ENCODE results near the gene GIPC2. TPM values are rescaled to one million over a fixed set of nuclear protein-coding genes. Genes with fewer than 3 reads are reported as not detected.
A peak's percentile ranks its signal among the peaks of the same experiment; 100 is the strongest.

Gene GIPC2
- total and polyA plus RNA-seq, 2 donors (not counting 3 experiments of a cell fraction or from before 2014, with no cell fraction given), result 2.8 to 9.6 TPM

- Histone ChIP-seq H3K4me3 (replicated peaks in 1 of 3; ENCODE audit: insufficient read depth in 1 of 3, low read depth in 1 of 3, low read length in 3 of 3) (no peak overlapping the region), H3K27ac (ENCODE audit: insufficient read depth, low read depth, low read length) (peak overlapping the region; percentile 98), H3K36me3 (ENCODE audit: control insufficient read depth in 2 of 2, extremely low read depth in 1 of 2, insufficient read depth in 2 of 2, low read length in 2 of 2) (no peaks in the 10 kb centered on the region), H3K27me3 (ENCODE audit: control insufficient read depth in 2 of 2, insufficient read depth in 2 of 2, low read length in 2 of 2) (no peaks in the 10 kb centered on the region), H3K9me3 (replicated peaks; ENCODE audit: control insufficient read depth, insufficient read depth, low read length) (no peaks in the 10 kb centered on the region), H3K4me1 (ENCODE audit: control insufficient read depth, extremely low read depth, insufficient read depth, low read length) (peaks cover 56% of the 10 kb centered on the region), H3K79me2 (ENCODE audit: control insufficient read depth, insufficient read depth, low read length) (no peaks in the 10 kb centered on the region), H3K9ac (replicated peaks; ENCODE audit: extremely low read depth, insufficient read depth, low read length) (peak overlapping the region; percentile 40), H2AFZ (ENCODE audit: low read depth, low read length) (peak overlapping the region; percentile 68), H4K20me1 (replicated peaks; ENCODE audit: control insufficient read depth, extremely low read depth, insufficient read depth, low read length) (no peaks in the 10 kb centered on the region), H3K4me2 (ENCODE audit: insufficient read depth, low read length) (peak overlapping the region; percentile 40), H3K9me1 (replicated peaks; ENCODE audit: control insufficient read depth, extremely low read depth, insufficient read depth, low read length) (no peaks in the 10 kb centered on the region)
- dilution Hi-C loops (cut with MboI; ENCODE audit: extremely low pct_ligation_motif_present, low sequenced_read_pairs) (no loop called here), intact Hi-C loops (cut with micrococcal nuclease) (loop anchor here (1.0 to 5.0 kb wide), 7 partner anchors 22 to 419 kb away; partner anchors contain the start of genes FUBP1, NEXN and ZZZ3)
- FAIRE-seq, result no peak
- TF ChIP-seq POLR2A (IDR thresholded peaks at IDR 0.05; ENCODE audit: low read depth, low read length) (no peak), JUN (IDR thresholded peaks at IDR 0.05; ENCODE audit: borderline replicate concordance, insufficient read depth, insufficient read length, low read depth) (no peak), POLR2AphosphoS5 (IDR thresholded peaks at IDR 0.05; ENCODE audit: insufficient read depth, low read depth, low read length) (no peak), EZH2 (IDR thresholded peaks at IDR 0.05; ENCODE audit: borderline replicate concordance, low read depth, low read length, severe bottlenecking) (no peak), FOS (IDR thresholded peaks at IDR 0.05; ENCODE audit: borderline replicate concordance, insufficient read depth, low read length) (no peak), GATA2 (IDR thresholded peaks at IDR 0.05; ENCODE audit: insufficient read depth, insufficient read length, low read depth, low read length) (no peak), MYC (IDR thresholded peaks at IDR 0.05; ENCODE audit: low read depth, low read length) (no peak), MAX (IDR thresholded peaks at IDR 0.05; ENCODE audit: insufficient read depth, insufficient read length) (no peak), CTCF (IDR thresholded peaks at IDR 0.05; ENCODE audit: extremely low read depth in 1 of 2, insufficient read depth in 1 of 2, low read depth in 1 of 2, low read length in 2 of 2) (no peak)
- POLR2A ChIA-PET, result interaction anchor here (1.0 to 2.9 kb wide), 7 partner anchors 14 to 96 kb away, joined by 3 to 43 read pairs (median 3); partner anchors contain the start of gene DNAJB4
- CTCF ChIA-PET, result interaction anchor here (0.8 to 5.4 kb wide), 10 partner anchors 13 to 96 kb away, joined by 3 to 49 read pairs (median 5); partner anchors contain the start of genes DNAJB4 and GIPC2
- BruUV-seq (replicated peaks), result TSS peak; percentile 73
- no peak for DNase-seq (ENCODE audit: low read depth, low spot score)
Observed at GRCh38 chr1:78101051-78101450, 55.3 kb downstream of the GIPC2 start.
